ENCODE results near the gene FRS2. TPM values are rescaled to one million over a fixed set of nuclear protein-coding genes. Genes with fewer than 3 reads are reported as not detected.

Gene FRS2
- total RNA-seq, 1 experiment from 2014 or later: 87.5 TPM

DNA sequence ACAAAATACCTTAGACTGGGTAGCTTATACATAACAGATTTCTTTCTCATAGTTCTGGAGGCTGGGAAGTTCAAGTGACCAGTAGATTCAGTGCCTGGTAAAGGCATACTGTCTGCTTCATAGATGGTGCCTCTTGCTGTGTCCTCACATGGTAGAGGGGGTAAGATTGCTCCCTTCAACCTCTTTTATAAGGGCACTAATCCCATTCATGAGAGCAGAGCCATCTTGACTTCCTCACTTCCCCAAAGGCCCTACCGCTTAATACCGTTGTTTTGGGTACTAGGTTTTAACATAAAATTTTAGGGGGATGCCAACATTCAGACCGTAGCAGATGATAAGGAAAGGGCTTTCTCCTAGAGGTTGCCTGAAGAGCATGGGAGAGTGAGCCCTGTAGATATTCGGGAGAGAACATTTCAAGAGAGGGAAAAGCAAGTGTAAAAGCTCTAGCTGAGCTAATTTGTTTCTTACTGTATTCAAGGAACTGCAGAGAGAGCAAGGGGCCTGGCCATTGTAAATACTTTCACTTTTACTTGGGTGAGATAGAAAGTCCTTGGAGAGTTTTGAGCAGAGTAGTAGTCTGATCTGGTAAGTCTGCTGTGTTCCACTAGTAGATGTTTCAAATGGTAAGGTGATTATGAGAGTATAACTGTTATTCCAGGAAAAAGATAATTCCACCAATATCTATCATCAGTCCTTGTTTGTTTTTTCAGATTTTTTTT is 27.3 kb downstream of the FRS2 start:
- H3K9me3 ChIP-seq (replicated peaks): no peaks in the 10 kb centered on the region
- no peaks in the 10 kb centered on the region for H3K27me3 ChIP-seq (replicated peaks)
- no peak overlapping the region for H3K27ac ChIP-seq
- H3K4me3 ChIP-seq: no peak overlapping the region
- peaks cover 56% of the 10 kb centered on the region for H3K4me1 ChIP-seq (replicated peaks)
- peak in 1 of 2 experiments; percentile 25 for DNase-seq (ENCODE audit: low read depth in 1 of 2, low spot score in 2 of 2)
- peaks cover 10% of the 10 kb centered on the region for H3K36me3 ChIP-seq

DNA sequence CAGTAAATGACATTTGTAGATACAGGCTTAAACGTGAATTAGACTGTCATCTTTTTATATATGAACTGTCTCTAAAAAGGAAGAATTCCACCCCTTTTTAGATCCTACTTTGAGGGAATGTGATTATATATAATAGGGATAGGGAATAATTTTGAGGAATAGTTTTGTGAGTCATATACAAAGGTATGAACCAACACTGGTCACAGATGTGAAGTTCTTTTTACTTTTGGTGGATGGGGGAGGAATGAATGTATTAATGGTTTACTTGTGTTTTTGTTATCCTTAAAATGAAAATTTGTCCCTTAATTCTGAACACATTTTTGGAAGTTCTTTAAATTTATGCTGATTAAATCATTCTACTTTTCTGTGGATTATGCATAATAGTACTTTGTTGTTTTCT is 30.4 kb downstream of the FRS2 start:
- Histone ChIP-seq H3K36me3 (peaks cover 16% of the 10 kb centered on the region), H3K4me1 (replicated peaks) (peaks cover 67% of the 10 kb centered on the region), H3K9me3 (replicated peaks) (no peaks in the 10 kb centered on the region), H3K27ac (0 out of 2 replicates have a peak overlapping the region, but pooled peaks have one; percentile 4), H3K4me3 (no peak overlapping the region), H3K27me3 (replicated peaks) (no peaks in the 10 kb centered on the region)
- peak in 1 of 2 experiments; percentile 23 for DNase-seq (ENCODE audit: low read depth in 1 of 2, low spot score in 2 of 2)

DNA sequence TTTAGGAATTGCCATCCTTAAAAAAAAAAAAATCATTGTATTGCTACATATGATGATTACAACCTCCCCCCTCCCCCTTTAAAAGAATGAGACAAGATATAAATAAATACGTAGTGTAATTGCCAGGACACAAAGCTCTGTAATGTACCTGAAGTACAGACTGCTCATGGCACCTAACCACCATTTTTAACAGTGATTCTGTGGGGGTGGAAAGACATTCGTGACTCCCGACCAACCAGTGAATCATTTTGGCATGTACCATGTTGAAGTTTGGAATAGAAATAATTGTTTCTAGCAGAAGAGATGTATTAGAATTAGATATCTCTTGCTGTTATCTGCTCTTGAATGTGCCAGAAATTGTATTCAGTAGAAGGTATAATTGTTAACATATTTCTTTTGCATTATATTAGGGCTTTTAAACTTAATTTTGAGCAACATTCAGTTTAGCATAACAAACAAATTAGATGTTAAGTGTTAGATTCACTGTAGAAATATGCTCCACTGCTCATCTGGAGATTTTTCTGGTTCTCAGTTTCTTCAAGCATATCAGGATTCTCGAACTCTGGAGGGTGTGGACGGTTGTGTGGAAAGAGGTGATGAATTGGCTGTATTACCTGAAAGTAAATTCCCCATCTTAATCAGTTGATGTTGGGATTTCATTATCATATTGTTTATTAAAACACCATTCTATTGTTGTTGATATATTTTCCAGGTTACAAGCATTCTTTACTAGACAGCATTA is 31.1 kb downstream of the FRS2 start:
- Histone ChIP-seq H3K27me3 (replicated peaks) (no peaks in the 10 kb centered on the region), H3K36me3 (peaks cover 16% of the 10 kb centered on the region), H3K4me1 (replicated peaks) (peaks cover 70% of the 10 kb centered on the region), H3K4me3 (no peak overlapping the region), H3K27ac (0 out of 2 replicates have a peak overlapping the region, but pooled peaks have one; percentile 18), H3K9me3 (replicated peaks) (no peaks in the 10 kb centered on the region)
- DNase-seq (ENCODE audit: low read depth in 1 of 2, low spot score in 2 of 2): no peak

DNA sequence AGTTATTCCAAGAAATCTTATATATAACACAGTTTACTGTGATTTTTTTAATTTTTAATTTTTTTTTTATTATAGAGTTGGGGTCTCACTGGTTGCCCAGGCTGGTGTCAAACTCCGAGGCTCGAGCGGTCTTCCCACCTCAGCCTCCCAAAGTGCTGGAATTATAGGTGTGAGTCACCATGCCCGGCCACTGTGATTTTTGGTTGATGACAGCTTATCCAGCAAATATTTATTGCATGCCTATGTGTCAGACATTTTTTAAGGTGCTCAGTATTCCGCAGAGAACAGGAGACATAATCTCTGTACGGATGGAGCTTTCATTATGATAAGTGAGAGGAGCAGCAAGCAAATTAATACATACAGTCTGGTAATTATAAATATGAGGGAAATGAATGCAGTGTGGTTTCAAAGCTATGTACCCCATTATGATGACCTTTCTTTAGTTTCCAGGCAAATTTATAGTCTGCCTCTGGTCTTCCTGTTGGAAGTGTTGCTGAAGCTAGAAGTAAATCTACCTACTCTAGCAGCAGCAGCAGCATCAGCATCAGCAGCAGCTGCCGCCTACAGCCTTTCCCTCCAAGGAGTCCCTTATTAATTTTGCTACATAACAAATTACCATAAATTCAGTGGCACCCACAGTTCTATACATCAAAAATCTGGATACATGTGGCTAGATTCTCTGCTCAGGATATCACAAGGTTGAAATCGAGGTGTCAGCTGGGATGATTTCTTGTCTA is 32.3 kb downstream of the FRS2 start:
- no peaks in the 10 kb centered on the region for H3K9me3 ChIP-seq (replicated peaks)
- peaks cover 71% of the 10 kb centered on the region for H3K4me1 ChIP-seq (replicated peaks)
- peak; percentile 33 to 54 for DNase-seq (ENCODE audit: low read depth in 1 of 2, low spot score in 2 of 2)
- H3K27ac ChIP-seq: peak overlapping the region; percentile 18; the same call in 1 of the 2 replicates
- H3K4me3 ChIP-seq: no peak overlapping the region
- H3K36me3 ChIP-seq: peaks cover 21% of the 10 kb centered on the region
- no peaks in the 10 kb centered on the region for H3K27me3 ChIP-seq (replicated peaks)

DNA sequence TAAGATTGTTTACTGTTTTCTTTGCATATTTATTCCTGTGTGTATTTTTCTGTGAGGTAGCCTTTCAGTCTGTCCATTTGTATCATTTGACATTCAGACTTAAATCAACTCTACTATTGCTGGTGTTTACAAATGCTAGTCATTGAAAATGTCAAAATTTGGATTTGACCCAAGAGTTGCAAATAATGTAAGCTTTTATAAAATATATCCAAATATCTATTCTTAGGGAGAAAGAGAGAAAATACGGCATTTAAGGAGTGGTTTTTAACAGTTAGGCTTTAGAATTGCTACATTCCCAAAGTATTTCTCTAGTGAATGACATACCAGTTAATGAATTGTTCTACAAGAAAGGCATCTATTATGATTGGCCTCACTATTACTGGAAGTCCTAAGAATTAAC is 37.9 kb downstream of the FRS2 start:
- Histone ChIP-seq H3K36me3 (peaks cover 11% of the 10 kb centered on the region; the same call in 1 of the 2 replicates), H3K4me3 (no peak overlapping the region), H3K27ac (peak overlapping the region; percentile 47), H3K9me3 (replicated peaks) (no peaks in the 10 kb centered on the region), H3K4me1 (replicated peaks) (peaks cover 69% of the 10 kb centered on the region), H3K27me3 (replicated peaks) (no peaks in the 10 kb centered on the region)
- no peak for DNase-seq (ENCODE audit: low read depth in 1 of 2, low spot score in 2 of 2)

DNA sequence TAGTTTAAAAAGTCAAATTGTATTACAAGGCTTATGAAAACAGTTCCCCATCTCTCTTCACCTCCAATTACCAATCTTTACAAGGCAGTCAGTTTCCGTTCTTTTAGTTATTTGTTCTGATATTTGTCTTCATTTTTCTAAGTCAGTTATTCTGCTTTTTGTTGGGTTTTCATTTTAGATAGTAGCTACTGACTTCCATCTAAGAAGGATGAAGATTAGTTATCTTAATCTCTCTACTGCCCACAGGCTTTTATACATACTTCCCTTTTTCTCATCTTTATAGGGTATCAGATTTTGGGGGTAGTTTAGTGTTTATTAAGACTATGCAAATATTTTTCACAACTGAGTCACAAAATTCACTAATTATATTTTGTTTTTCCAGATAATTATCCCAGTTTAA is 38.4 kb downstream of the FRS2 start:
- Histone ChIP-seq H3K27me3 (replicated peaks) (no peaks in the 10 kb centered on the region), H3K4me1 (replicated peaks) (peaks cover 65% of the 10 kb centered on the region), H3K9me3 (replicated peaks) (no peaks in the 10 kb centered on the region), H3K4me3 (no peak overlapping the region), H3K27ac (peak overlapping the region; percentile 47), H3K36me3 (peaks cover 9% of the 10 kb centered on the region; the same call in 1 of the 2 replicates)
- no peak for DNase-seq (ENCODE audit: low read depth in 1 of 2, low spot score in 2 of 2)

DNA sequence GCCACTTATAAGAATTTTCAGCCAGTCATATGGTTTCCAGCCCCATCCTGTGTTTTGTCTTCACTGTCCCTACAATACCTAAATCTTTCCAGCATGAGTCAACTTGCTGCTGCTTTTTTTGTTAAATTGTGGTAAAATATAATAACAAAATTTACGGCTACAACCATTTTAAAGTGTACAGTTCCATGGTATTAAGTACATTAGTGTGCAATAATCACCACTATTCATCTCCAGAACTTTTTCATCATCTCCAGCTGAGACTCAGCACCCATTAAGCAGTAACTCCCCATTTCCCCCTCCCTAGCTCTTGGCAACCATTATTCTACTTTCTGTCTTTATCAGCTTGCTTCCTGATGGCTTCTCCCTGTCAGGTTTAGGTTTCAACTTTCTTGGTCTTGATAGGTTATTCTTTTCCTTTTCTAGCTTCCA is 39.1 kb downstream of the FRS2 start:
- Histone ChIP-seq H3K27me3 (replicated peaks) (no peaks in the 10 kb centered on the region), H3K36me3 (peaks cover 9% of the 10 kb centered on the region; the same call in 1 of the 2 replicates), H3K4me1 (replicated peaks) (peaks cover 65% of the 10 kb centered on the region), H3K9me3 (replicated peaks) (no peaks in the 10 kb centered on the region), H3K4me3 (no peak overlapping the region), H3K27ac (peak overlapping the region; percentile 47)
- DNase-seq (ENCODE audit: low read depth in 1 of 2, low spot score in 2 of 2): peak in 1 of 2 experiments; percentile 56

DNA sequence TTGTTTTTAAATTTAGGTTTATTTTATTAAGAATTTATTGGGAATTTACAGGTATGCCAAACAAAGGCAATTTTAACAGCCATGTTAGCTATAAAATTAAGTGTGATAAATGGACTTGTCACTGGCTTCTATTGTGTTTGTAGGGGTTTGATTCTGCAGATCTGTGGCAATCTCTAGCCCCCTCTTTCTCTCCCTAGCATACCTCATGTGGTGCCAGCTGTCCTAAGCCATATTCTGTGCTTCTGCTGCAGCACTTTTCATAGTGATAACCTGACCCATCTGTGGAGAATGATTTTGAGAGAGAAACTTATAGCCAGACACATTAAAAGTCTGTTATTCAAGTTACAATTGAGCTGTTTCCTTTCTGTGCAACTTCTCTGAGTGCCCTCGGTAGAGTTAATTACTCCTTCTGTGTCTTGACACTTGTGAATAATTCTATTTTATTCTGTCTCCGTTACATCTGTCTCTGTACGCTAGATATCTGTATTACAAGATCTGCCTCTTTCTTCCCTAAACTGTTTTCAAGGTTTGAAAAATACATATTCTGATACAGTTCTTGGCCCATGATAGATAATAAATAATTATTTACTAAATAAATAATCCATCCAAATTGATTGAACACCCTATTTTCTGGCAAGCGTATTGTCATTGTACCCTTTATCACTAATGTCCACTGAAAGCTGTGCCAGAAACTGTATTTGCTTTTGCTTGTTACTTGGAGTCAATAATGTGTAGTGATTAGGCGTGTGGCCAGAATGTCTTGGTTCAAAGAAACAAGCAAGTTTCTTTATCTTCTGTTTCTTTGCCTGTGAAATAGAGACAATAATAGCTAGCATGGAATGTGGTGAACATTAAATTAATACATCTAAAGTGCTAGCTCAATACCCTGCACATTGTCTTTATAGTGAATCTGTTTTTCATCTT is 40.0 kb downstream of the FRS2 start:
- no peak for DNase-seq (ENCODE audit: low read depth in 1 of 2, low spot score in 2 of 2)
- Histone ChIP-seq H3K4me3 (no peak overlapping the region), H3K9me3 (replicated peaks) (no peaks in the 10 kb centered on the region), H3K27me3 (replicated peaks) (no peaks in the 10 kb centered on the region), H3K36me3 (peaks cover 9% of the 10 kb centered on the region; the same call in 1 of the 2 replicates), H3K27ac (peak overlapping the region; percentile 47; the same call in 1 of the 2 replicates), H3K4me1 (replicated peaks) (peaks cover 60% of the 10 kb centered on the region)

DNA sequence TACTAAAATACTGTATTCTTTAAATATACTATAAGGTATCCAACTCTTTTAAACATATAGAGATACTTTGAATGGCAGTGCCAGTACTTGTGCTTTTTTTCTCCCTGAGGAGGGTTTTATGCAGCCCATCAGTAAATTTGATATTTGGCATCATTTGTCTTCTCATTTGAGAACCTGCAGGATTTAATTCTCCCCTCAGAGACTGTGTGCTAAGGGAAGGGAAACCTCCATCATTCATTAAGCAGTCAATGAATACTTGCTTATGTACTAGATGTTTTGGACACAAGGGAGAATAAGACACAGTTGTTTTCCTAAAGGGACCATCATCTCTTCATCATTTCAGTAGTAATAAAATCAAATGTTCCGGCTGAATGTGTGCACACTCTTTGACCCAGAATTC is 40.8 kb downstream of the FRS2 start:
- Histone ChIP-seq H3K4me1 (replicated peaks) (peaks cover 60% of the 10 kb centered on the region), H3K27me3 (replicated peaks) (no peaks in the 10 kb centered on the region), H3K9me3 (replicated peaks) (no peaks in the 10 kb centered on the region), H3K4me3 (no peak overlapping the region), H3K36me3 (0 out of 2 replicates have a peak, but pooled peaks cover 6% of the 10 kb centered on the region), H3K27ac (no peak overlapping the region)
- no peak for DNase-seq (ENCODE audit: low read depth in 1 of 2, low spot score in 2 of 2)

DNA sequence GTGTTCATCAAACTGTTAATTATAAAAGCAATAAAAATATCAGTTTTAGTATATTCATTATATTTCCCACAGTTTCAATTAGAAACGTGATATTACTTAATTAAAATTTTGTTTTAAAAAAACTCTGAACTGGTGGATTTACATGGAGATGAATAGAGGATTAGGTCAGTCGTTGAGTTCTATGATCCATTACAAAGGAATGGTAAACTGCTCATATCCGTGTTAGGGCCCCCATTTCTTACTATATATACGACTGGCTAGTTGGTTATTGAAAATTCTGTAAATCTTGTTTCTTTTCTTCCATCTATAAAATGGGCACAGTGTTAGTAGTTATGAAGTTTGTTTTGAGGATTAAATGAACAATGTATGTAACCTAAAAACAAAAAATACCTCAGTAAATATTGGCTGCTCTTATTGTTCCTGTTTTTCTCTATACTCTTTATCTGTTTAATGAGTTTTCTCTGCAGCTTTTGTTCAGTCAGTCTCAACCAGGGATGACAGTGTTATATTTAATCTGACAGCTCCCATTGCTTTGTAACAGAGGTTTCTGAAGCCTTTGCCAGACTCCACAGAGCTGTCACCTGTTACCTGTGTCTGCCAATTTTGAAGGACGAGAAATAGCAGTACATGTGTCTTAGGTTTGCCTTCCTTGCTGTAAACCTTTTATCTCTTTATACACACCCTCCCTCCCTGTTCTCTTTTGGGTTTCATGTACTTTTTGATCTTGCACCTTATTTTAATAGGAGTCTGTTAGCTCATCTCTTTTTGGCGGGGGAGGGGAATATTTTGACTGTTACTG is 41.5 kb downstream of the FRS2 start:
- H3K36me3 ChIP-seq: 0 out of 2 replicates have a peak, but pooled peaks cover 4% of the 10 kb centered on the region
- no peaks in the 10 kb centered on the region for H3K9me3 ChIP-seq (replicated peaks)
- H3K27me3 ChIP-seq (replicated peaks): no peaks in the 10 kb centered on the region
- DNase-seq (ENCODE audit: low read depth in 1 of 2, low spot score in 2 of 2): no peak
- no peak overlapping the region for H3K4me3 ChIP-seq
- H3K4me1 ChIP-seq (replicated peaks): peaks cover 57% of the 10 kb centered on the region
- no peak overlapping the region for H3K27ac ChIP-seq

DNA sequence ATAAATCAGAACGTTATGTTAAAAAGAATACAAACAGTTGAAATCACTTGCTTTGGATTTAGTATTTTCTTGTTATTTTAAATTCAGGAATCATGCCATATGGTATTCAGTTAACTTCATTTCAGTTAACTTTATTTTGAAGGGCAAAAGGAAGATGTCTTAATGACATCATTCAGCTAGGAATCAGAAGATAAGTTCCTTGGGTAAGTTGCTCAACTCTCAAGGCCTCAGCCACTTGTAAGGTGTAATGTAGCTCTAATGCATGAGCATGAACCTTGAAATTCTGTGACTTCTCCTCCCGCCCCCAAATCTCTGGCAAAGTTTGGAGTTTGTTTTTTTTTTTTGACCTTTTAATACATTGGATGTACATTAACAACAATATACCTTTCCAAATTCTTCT is 42.6 kb downstream of the FRS2 start:
- Histone ChIP-seq H3K27ac (no peak overlapping the region), H3K4me3 (no peak overlapping the region), H3K9me3 (replicated peaks) (no peaks in the 10 kb centered on the region), H3K36me3 (no peaks in the 10 kb centered on the region), H3K27me3 (replicated peaks) (no peaks in the 10 kb centered on the region), H3K4me1 (replicated peaks) (peaks cover 50% of the 10 kb centered on the region)
- no peak for DNase-seq (ENCODE audit: low read depth in 1 of 2, low spot score in 2 of 2)

DNA sequence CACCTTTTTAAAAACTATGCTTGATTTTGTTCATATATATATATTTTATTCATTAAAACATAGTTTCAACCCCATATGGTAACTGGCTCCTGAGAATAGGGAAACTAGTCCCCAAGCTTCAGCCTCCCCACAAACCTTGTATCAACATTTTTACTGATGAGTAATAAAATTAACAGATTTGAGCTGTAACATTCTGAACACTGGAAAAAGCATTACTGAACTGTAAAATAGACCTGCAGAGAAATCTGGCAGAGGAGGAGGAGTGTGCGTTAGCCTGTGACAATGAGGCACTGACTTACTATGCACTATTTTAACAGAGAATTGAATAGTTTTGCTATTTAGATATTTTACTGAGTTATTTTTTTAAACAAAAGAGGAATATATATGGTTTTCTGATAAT is 43.1 kb downstream of the FRS2 start:
- Histone ChIP-seq H3K27ac (no peak overlapping the region), H3K4me1 (replicated peaks) (peaks cover 46% of the 10 kb centered on the region), H3K27me3 (replicated peaks) (no peaks in the 10 kb centered on the region), H3K9me3 (replicated peaks) (no peaks in the 10 kb centered on the region), H3K36me3 (no peaks in the 10 kb centered on the region), H3K4me3 (no peak overlapping the region)
- no peak for DNase-seq (ENCODE audit: low read depth in 1 of 2, low spot score in 2 of 2)
